HCT116 (cell line): ENCODE measurements around the gene KRTAP23-1. TPM values are rescaled to one million over a fixed set of nuclear protein-coding genes. Genes with fewer than 3 reads are reported as not detected.

ENCODE experiments used
- ATAC-seq: fragments of 200-7000 bp; cut with Tn5 transposase; 2 replicates; pipeline ENCODE4 v1.9.1; 2020; ENCODE audit warnings: mild to moderate bottlenecking, moderate library complexity
- BruUV-seq: library from RNA; stranded (reverse); fragments of 400-500 nt; replicated peaks from 2 replicates; lab custom pipeline; 2021; lab: Mats Ljungman, UMichigan
- CTCF ChIA-PET: fragments of 300-600 bp; sonication (Branson Sonifier 250); formaldehyde crosslinking; loops from one replicate; lab custom pipeline; 2021; ENCODE audit warnings: antibody characterized with exemption; lab: Charles Lee
- POLR2A ChIA-PET: fragments of 300-600, 350-600 bp; sonication (Branson Sonifier 250); formaldehyde crosslinking; loops from one replicate; lab custom pipeline; 2021; ENCODE audit warnings: antibody characterized with exemption; lab: Charles Lee
- RAD21 ChIA-PET, 2 experiments: fragments of 300-600 bp; sonication (Branson Sonifier 250); formaldehyde crosslinking; loops; one replicate each; lab custom pipeline; 2023; ENCODE audit warnings: low total read pairs in 2 of 2; ENCODE audit not compliant: uncharacterized antibody in 2 of 2, unreplicated experiment in 2 of 2, low non-redundant PET in 1 of 2; lab: Charles Lee
- DNase-seq: peaks from one replicate; pipeline ENCODE4 v3.0.0-alpha.2; 2010; ENCODE audit warnings: low read depth, low spot score
- H2AFZ ChIP-seq: fragments of 200-600 bp; shearing (Covaris generic), sonication (generic); 2 replicates; pipeline ENCODE4 v1.6.1; 2017; ENCODE audit warnings: low read depth, mixed run types, mixed read lengths, antibody characterized with exemption, low read length; ENCODE audit not compliant: poor library complexity, severe bottlenecking
- H3K27ac ChIP-seq: 2 replicates; pipeline ENCODE4 v1.5.1; 2012; ENCODE audit warnings: low read depth, low read length
- H3K27me3 ChIP-seq: fragments of 200-600 bp; sonication (generic); 2 replicates; pipeline ENCODE4 v1.6.1; 2016; ENCODE audit warnings: mixed run types, low read length, mixed read lengths; ENCODE audit not compliant: insufficient read depth
- H3K36me3 ChIP-seq, 2 experiments: fragments of 200-500 bp in 1 of 2; fragments of 200-600 bp in 1 of 2; sonication (Bioruptor generic) in 1 of 2; sonication (generic) in 1 of 2; 2 replicates each; pipeline versions ENCODE4 v1.5.1 to v1.6.1; 2014 to 2016; ENCODE audit warnings: low read length in 2 of 2, inconsistent platforms in 1 of 2, mixed read lengths in 1 of 2, mixed run types in 1 of 2; ENCODE audit not compliant: insufficient read depth in 2 of 2, control insufficient read depth in 1 of 2
- H3K4me1 ChIP-seq, 2 experiments: fragments of 200-600 bp in 1 of 2; sonication (generic) in 1 of 2; 2 replicates each; pipeline versions ENCODE4 v1.5.1 to v1.6.1; 2012 to 2017; ENCODE audit warnings: low read length in 2 of 2, inconsistent platforms in 1 of 2, mild to moderate bottlenecking in 1 of 2, mixed read lengths in 1 of 2, mixed run types in 1 of 2, moderate library complexity in 1 of 2; ENCODE audit not compliant: insufficient read depth in 2 of 2, control insufficient read depth in 1 of 2
- H3K4me2 ChIP-seq: fragments of 200-600 bp; sonication (generic); 2 replicates; pipeline ENCODE4 v1.6.1; 2017; ENCODE audit warnings: mixed run types, low read length, mixed read lengths
- H3K4me3 ChIP-seq, 2 experiments: fragments of 200-600 bp in 1 of 2; sonication (generic) in 1 of 2; replicated peaks in 1 of 2; 2 replicates each; pipeline ENCODE4 v1.5.1; 2011 to 2016; ENCODE audit warnings: low read length in 2 of 2, control low read depth in 1 of 2, low read depth in 1 of 2, mild to moderate bottlenecking in 1 of 2, mixed read lengths in 1 of 2, mixed run types in 1 of 2
- H3K79me2 ChIP-seq: fragments of 200-600 bp; sonication (generic); 2 replicates; pipeline ENCODE4 v1.6.1; 2017; ENCODE audit warnings: mild to moderate bottlenecking, mixed run types, low read length, moderate library complexity, mixed read lengths; ENCODE audit not compliant: insufficient read depth
- H3K9ac ChIP-seq: fragments of 200-600 bp; sonication (generic); 2 replicates; pipeline ENCODE4 v1.6.1; 2016; ENCODE audit warnings: low read length, mixed read lengths
- H3K9me2 ChIP-seq: fragments of 200-600 bp; sonication (generic), shearing (Covaris generic); 2 replicates; pipeline ENCODE4 v1.6.1; 2017; ENCODE audit warnings: mixed run types, mild to moderate bottlenecking, moderate library complexity; ENCODE audit not compliant: insufficient read depth
- H3K9me3 ChIP-seq, 2 experiments: fragments of 200-500 bp in 1 of 2; fragments of 200-600 bp in 1 of 2; sonication (Bioruptor generic) in 1 of 2; sonication (generic) in 1 of 2; 2 replicates each; pipeline ENCODE4 v1.6.1; 2014 to 2017; ENCODE audit warnings: low read length in 2 of 2, mixed read lengths in 2 of 2, inconsistent platforms in 1 of 2, low read depth in 1 of 2, mild to moderate bottlenecking in 1 of 2, mixed run types in 1 of 2, moderate library complexity in 1 of 2; ENCODE audit not compliant: control insufficient read depth in 1 of 2, insufficient read depth in 1 of 2
- H4K20me1 ChIP-seq: fragments of 200-600 bp; sonication (generic), shearing (Covaris generic); 2 replicates; pipeline ENCODE4 v1.6.1; 2017; ENCODE audit warnings: mixed run types, mild to moderate bottlenecking, moderate library complexity; ENCODE audit not compliant: insufficient read depth
- ATF3 ChIP-seq: IDR thresholded peaks from 2 replicates; pipeline ENCODE4 v1.6.1; 2012
- CBX3 ChIP-seq: IDR thresholded peaks from 2 replicates; pipeline ENCODE4 v1.6.1; 2012; ENCODE audit warnings: low read depth
- CEBPB ChIP-seq: IDR thresholded peaks from 2 replicates; pipeline ENCODE4 v1.6.1; 2012; ENCODE audit warnings: low read depth
- CTCF ChIP-seq, 3 experiments: fragments of 200-600 bp in 1 of 3; sonication (generic) in 1 of 3; IDR thresholded peaks in 2 of 3; conservative IDR thresholded peaks in 1 of 3; 2 replicates each; pipeline ENCODE4 v1.5.1; 2012 to 2017; ENCODE audit warnings: low read depth in 2 of 3, low read length in 2 of 3, antibody characterized with exemption in 1 of 3, borderline replicate concordance in 1 of 3, control low read depth in 1 of 3, mild to moderate bottlenecking in 1 of 3, mixed read lengths in 1 of 3, mixed run types in 1 of 3, moderate library complexity in 1 of 3; ENCODE audit not compliant: insufficient read depth in 1 of 3
- EGR1 ChIP-seq: IDR thresholded peaks from 2 replicates; pipeline ENCODE4 v1.6.1; 2012; ENCODE audit warnings: low read depth
- EZH2 ChIP-seq: fragments of 200-600 bp; sonication (generic); IDR thresholded peaks from 2 replicates; pipeline ENCODE4 v1.6.1; 2017; ENCODE audit warnings: antibody characterized with exemption, mixed run types
- EZH2phosphoT487 ChIP-seq: fragments of 200-600 bp; IDR thresholded peaks from 2 replicates; pipeline ENCODE4 v1.6.1; 2018; ENCODE audit warnings: antibody characterized with exemption, borderline replicate concordance
- JUND ChIP-seq: IDR thresholded peaks from 2 replicates; pipeline ENCODE4 v1.6.1; 2012
- MAX ChIP-seq: IDR thresholded peaks from 2 replicates; pipeline ENCODE4 v1.6.1; 2012
- POLR2AphosphoS5 ChIP-seq: IDR thresholded peaks from 2 replicates; pipeline ENCODE4 v1.6.1; 2011; ENCODE audit warnings: mild to moderate bottlenecking, low read depth, low read length, moderate library complexity
- RAD21 ChIP-seq: IDR thresholded peaks from 2 replicates; pipeline ENCODE4 v1.6.1; 2012; ENCODE audit warnings: low read depth, mild to moderate bottlenecking
- REST ChIP-seq: IDR thresholded peaks from 2 replicates; pipeline ENCODE4 v1.6.1; 2012; ENCODE audit warnings: low read depth
- SIN3A ChIP-seq: IDR thresholded peaks from 2 replicates; pipeline ENCODE4 v1.6.1; 2012; ENCODE audit warnings: low read depth
- SP1 ChIP-seq: IDR thresholded peaks from 2 replicates; pipeline ENCODE4 v1.6.1; 2012; ENCODE audit warnings: low read depth
- YY1 ChIP-seq: IDR thresholded peaks from 2 replicates; pipeline ENCODE4 v1.6.1; 2011; ENCODE audit warnings: low read length, low read depth, moderate library complexity, mild to moderate bottlenecking; ENCODE audit not compliant: insufficient replicate concordance; ENCODE audit errors: extremely low read depth
- ZBTB33 ChIP-seq: IDR thresholded peaks from 2 replicates; pipeline ENCODE4 v1.6.1; 2011; ENCODE audit warnings: mild to moderate bottlenecking, low read length, moderate library complexity; ENCODE audit not compliant: insufficient replicate concordance; ENCODE audit errors: extremely low read depth
- ZFX ChIP-seq: fragments of 450-650 bp; IDR thresholded peaks from 2 replicates; pipeline ENCODE4 v1.6.1; 2017
- ZNF274 ChIP-seq: fragments of 200-500 bp; sonication (Bioruptor generic); IDR thresholded peaks from 2 replicates; pipeline ENCODE4 v1.6.1; 2014; ENCODE audit warnings: mild to moderate bottlenecking, low read depth, low read length, inconsistent platforms
- intact Hi-C: fragments of 100-400 bp; cut with micrococcal nuclease; formaldehyde crosslinking; loops from 2 replicates; pipeline ENCODE4 v1.10.0; 2022
- total RNA-seq: library from RNA; stranded (reverse); gene quantifications from one replicate; pipeline ENCODE4 v1.2.1, GENCODE V29; 2021; ENCODE audit not compliant: unreplicated experiment

The KRTAP23-1 gene
- total RNA-seq, 1 experiment from 2014 or later = not detected

- ChIA-PET CTCF (no interaction called here), RAD21 (no interaction called here), POLR2A (no interaction called here)
- BruUV-seq = no TSS peak
- no peaks in the 10 kb centered on the region for H3K79me2 ChIP-seq
- DNase-seq (no peak), ATAC-seq (no peak)
- no peaks in the 10 kb centered on the region for H4K20me1 ChIP-seq
- no peaks in the 10 kb centered on the region for H3K27me3 ChIP-seq
- H2AFZ ChIP-seq = no peak within 1 kb of the TSS
- H3K4me1 ChIP-seq = no peaks in the 10 kb centered on the region
- H3K4me3 ChIP-seq = no peak within 1 kb of the TSS
- intact Hi-C loops = no loop called here
- no peaks in the 10 kb centered on the region for H3K36me3 ChIP-seq
- no peak within 1 kb of the TSS for H3K9ac ChIP-seq
- no peaks in the 10 kb centered on the region for H3K9me2 ChIP-seq
- H3K4me2 ChIP-seq = no peak within 1 kb of the TSS
- TF ChIP-seq REST (no peak), ZBTB33 (no peak), CTCF (IDR thresholded peaks at IDR 0.05 in 2 of 3, conservative IDR thresholded peaks at IDR 0.05 in 1 of 3; ENCODE audit: borderline replicate concordance in 1 of 3, insufficient read depth in 1 of 3, low read depth in 2 of 3, low read length in 2 of 3) (no peak), SIN3A (no peak), ZNF274 (no peak), SP1 (no peak), YY1 (no peak), CEBPB (no peak), JUND (no peak), ATF3 (no peak), EGR1 (no peak), CBX3 (no peak), RAD21 (no peak), EZH2 (no peak), MAX (no peak), ZFX (no peak), EZH2phosphoT487 (no peak), POLR2AphosphoS5 (no peak)
- H3K9me3 ChIP-seq = peaks cover 9 to 14% of the 10 kb centered on the region in 2 experiments; a peak in 3 of 4 replicates
- no peak within 1 kb of the TSS for H3K27ac ChIP-seq
These were observed 23.8 kb upstream of the KRTAP23-1 start, which contains the start of gene KRTAP13-2 for GRCh38 chr21:30372139-30372770. TSS of gene KRTAP13-2 (minus strand) at chr21:30372271. CDS start at chr21:30372213, 58 bp downstream.
